OCI-LY7 (cell line): ENCODE measurements around the gene TTLL7. TPM values are rescaled to one million over a fixed set of nuclear protein-coding genes. Genes with fewer than 3 reads are reported as not detected.

Experiments
- BruUV-seq: library from RNA; stranded (reverse); fragments of 400-500 nt; replicated peaks from 2 replicates; lab custom pipeline; 2021; lab: Mats Ljungman, UMichigan
- CTCF ChIA-PET: fragments of 300-600 bp; sonication (Branson Sonifier 250); formaldehyde crosslinking; loops from one replicate; lab custom pipeline; 2022; ENCODE audit warnings: antibody characterized with exemption; ENCODE audit not compliant: unreplicated experiment; lab: Charles Lee
- POLR2A ChIA-PET: fragments of 300-600 bp; sonication (Branson Sonifier 250); formaldehyde crosslinking; loops from one replicate; lab custom pipeline; 2022; ENCODE audit warnings: antibody characterized with exemption; lab: Charles Lee
- DNase-seq: peaks from one replicate; pipeline ENCODE4 v3.0.0-alpha.2; 2015; ENCODE audit warnings: low spot score
- H2AFZ ChIP-seq: fragments of 200-600 bp; sonication (generic), shearing (Covaris generic); 2 replicates; pipeline ENCODE4 v1.6.1; 2014; ENCODE audit warnings: mild to moderate bottlenecking, antibody characterized with exemption, low read length, moderate library complexity
- H3K27ac ChIP-seq: fragments of 200-600 bp; sonication (generic); 2 replicates; pipeline ENCODE4 v1.5.1; 2014; ENCODE audit warnings: mixed run types, low read depth, mild to moderate bottlenecking, moderate library complexity, low read length, inconsistent platforms; ENCODE audit not compliant: poor library complexity, severe bottlenecking
- H3K36me3 ChIP-seq: fragments of 200-600 bp; sonication (generic); 2 replicates; pipeline ENCODE4 v1.6.1; 2014; ENCODE audit warnings: mild to moderate bottlenecking, antibody characterized with exemption, low read length, moderate library complexity, mixed read lengths; ENCODE audit not compliant: insufficient read depth
- H3K4me1 ChIP-seq: fragments of 200-600 bp; sonication (generic); 2 replicates; pipeline ENCODE4 v1.5.1; 2014; ENCODE audit warnings: mild to moderate bottlenecking, low read length; ENCODE audit not compliant: insufficient read depth, poor library complexity, severe bottlenecking
- H3K4me2 ChIP-seq: fragments of 200-600 bp; sonication (generic); 2 replicates; pipeline ENCODE4 v1.6.1; 2014; ENCODE audit warnings: mild to moderate bottlenecking, low read length
- H3K4me3 ChIP-seq: fragments of 200-600 bp; sonication (generic); 2 replicates; pipeline ENCODE4 v1.5.1; 2014; ENCODE audit warnings: mild to moderate bottlenecking, low read depth, low read length; ENCODE audit not compliant: poor library complexity, severe bottlenecking
- H3K79me2 ChIP-seq: fragments of 200-600 bp; sonication (generic); 2 replicates; pipeline ENCODE4 v1.6.1; 2016; ENCODE audit warnings: low read depth, mild to moderate bottlenecking, low read length, moderate library complexity, mixed read lengths; ENCODE audit not compliant: insufficient read depth
- H3K9me2 ChIP-seq: fragments of 200-600 bp; sonication (generic); 2 replicates; pipeline ENCODE4 v1.6.1; 2016; ENCODE audit warnings: mild to moderate bottlenecking, low read length, mixed read lengths; ENCODE audit not compliant: insufficient read depth
- H3K9me3 ChIP-seq: fragments of 200-600 bp; sonication (generic); 2 replicates; pipeline ENCODE4 v1.6.1; 2014; ENCODE audit warnings: mild to moderate bottlenecking, mixed run types, low read length, mixed read lengths
- H4K20me1 ChIP-seq: fragments of 200-600 bp; sonication (generic); 2 replicates; pipeline ENCODE4 v1.6.1; 2014; ENCODE audit warnings: mild to moderate bottlenecking, antibody characterized with exemption, low read length, moderate library complexity, mixed read lengths; ENCODE audit not compliant: insufficient read depth
- EZH2phosphoT487 ChIP-seq: fragments of 200-600 bp; sonication (generic); IDR thresholded peaks from 2 replicates; pipeline ENCODE4 v1.6.1; 2018; ENCODE audit warnings: low read depth, borderline replicate concordance, mild to moderate bottlenecking, mixed run types, antibody characterized with exemption, low read length, moderate library complexity, mixed read lengths
- intact Hi-C: fragments of 100-400 bp; cut with micrococcal nuclease; formaldehyde crosslinking; loops from one replicate; pipeline ENCODE4 v1.10.0; 2022; ENCODE audit not compliant: unreplicated experiment
- total RNA-seq, 2 experiments: library from RNA; depleted of rRNA in 1 of 2; stranded (reverse); fragments of >200 nt in 1 of 2; shearing (Covaris generic) in 1 of 2; gene quantifications; 2 replicates each; pipeline ENCODE4 v1.2.3, GENCODE V29; 2014 to 2022
- TF ChIP-seq, protein P1 (sequence below): fragments of 200-600 bp; sonication (generic); conservative IDR thresholded peaks from 2 replicates; pipeline ENCODE4 v1.5.1; 2014; ENCODE audit warnings: mild to moderate bottlenecking, antibody characterized with exemption, low read length, moderate library complexity, mixed read lengths

Gene TTLL7
- total RNA-seq, 2 experiments from 2014 or later: 0.76 to 0.88 TPM

DNA sequence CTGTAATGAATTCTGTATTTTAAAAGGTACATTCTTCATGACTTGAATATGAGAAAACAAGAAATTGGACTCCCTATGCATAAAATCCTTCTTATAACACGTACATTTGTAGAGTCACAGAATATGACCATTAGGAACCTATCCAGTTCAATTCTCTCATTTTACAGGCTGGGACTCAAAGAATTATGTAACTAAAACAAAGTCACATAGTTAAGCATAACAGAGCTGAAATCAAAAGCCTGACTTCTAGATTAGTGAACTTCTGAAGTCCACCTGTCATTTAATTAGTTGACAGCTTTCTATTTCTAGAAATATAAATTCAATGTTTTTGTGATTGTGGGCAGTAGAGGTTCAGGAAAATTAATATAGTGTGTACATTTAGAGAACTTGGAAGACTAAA lies 20.3 kb upstream of the TTLL7 start:
- no TSS peak for BruUV-seq
- Histone ChIP-seq H2AFZ (no peak overlapping the region), H3K79me2 (no peaks in the 10 kb centered on the region), H3K9me3 (0 out of 2 replicates have a peak, but pooled peaks cover 6% of the 10 kb centered on the region), H3K36me3 (no peaks in the 10 kb centered on the region), H3K4me3 (no peak overlapping the region), H4K20me1 (no peaks in the 10 kb centered on the region), H3K4me2 (no peak overlapping the region), H3K4me1 (no peaks in the 10 kb centered on the region), H3K27ac (no peak overlapping the region), H3K9me2 (no peaks in the 10 kb centered on the region)
- CTCF ChIA-PET: no interaction called here
- POLR2A ChIA-PET: no interaction called here
- TF ChIP-seq EZH2phosphoT487: no peak
- TF ChIP-seq, protein P1, sequence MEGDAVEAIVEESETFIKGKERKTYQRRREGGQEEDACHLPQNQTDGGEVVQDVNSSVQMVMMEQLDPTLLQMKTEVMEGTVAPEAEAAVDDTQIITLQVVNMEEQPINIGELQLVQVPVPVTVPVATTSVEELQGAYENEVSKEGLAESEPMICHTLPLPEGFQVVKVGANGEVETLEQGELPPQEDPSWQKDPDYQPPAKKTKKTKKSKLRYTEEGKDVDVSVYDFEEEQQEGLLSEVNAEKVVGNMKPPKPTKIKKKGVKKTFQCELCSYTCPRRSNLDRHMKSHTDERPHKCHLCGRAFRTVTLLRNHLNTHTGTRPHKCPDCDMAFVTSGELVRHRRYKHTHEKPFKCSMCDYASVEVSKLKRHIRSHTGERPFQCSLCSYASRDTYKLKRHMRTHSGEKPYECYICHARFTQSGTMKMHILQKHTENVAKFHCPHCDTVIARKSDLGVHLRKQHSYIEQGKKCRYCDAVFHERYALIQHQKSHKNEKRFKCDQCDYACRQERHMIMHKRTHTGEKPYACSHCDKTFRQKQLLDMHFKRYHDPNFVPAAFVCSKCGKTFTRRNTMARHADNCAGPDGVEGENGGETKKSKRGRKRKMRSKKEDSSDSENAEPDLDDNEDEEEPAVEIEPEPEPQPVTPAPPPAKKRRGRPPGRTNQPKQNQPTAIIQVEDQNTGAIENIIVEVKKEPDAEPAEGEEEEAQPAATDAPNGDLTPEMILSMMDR: no peak
- intact Hi-C loops: no loop called here
- DNase-seq: no peak

DNA sequence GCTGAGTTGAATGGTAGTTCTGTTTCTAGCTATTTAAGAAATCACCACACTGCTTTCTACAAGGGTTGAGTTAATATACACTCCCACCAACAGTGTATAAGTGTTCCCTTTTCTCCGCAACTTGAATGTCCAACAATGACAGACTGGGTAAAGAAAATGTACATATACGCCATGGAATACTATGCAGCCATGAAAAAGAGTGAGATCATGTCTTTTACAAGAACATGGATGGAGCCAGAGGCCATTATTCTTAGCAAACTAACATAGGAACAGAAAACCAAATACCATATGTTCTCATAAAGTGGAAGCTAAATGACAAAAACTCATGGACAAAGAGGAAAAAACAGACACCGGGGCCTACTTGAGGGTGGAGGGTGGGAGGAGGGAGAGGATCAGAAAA lies 14.8 kb upstream of the TTLL7 start:
- ChIA-PET POLR2A (no interaction called here), CTCF (no interaction called here)
- no peak overlapping the region for H3K27ac ChIP-seq
- no peak for TF ChIP-seq EZH2phosphoT487
- TF ChIP-seq, protein P1: no peak
- H3K79me2 ChIP-seq: no peaks in the 10 kb centered on the region
- no peak overlapping the region for H3K4me3 ChIP-seq
- no peak overlapping the region for H2AFZ ChIP-seq
- intact Hi-C loops: no loop called here
- H3K4me2 ChIP-seq: no peak overlapping the region
- no peaks in the 10 kb centered on the region for H3K4me1 ChIP-seq
- DNase-seq: no peak
- H3K9me2 ChIP-seq: no peaks in the 10 kb centered on the region
- BruUV-seq: no TSS peak
- no peaks in the 10 kb centered on the region for H3K9me3 ChIP-seq
- no peaks in the 10 kb centered on the region for H4K20me1 ChIP-seq
- H3K36me3 ChIP-seq: no peaks in the 10 kb centered on the region

DNA sequence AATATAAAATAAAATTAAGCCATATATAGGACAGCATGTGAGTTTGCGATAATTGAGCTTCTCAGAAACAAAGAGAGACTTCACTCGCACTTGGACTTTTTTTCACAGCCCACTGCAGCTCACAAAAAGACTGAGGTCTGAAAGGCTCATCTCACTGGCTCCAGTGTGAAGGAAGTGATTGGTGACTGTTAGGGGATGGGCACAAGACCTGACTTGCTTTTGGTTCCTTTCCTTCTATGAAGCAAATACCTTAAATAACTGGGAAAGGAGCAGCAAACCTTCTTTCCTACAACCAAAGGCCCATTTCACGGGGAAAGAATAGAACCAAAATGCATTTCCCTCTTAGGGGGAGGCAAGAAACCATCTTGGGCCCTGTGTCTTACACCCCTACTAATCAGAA lies 13.1 kb upstream of the TTLL7 start:
- BruUV-seq: no TSS peak
- no peak overlapping the region for H3K4me2 ChIP-seq
- H3K4me3 ChIP-seq: no peak overlapping the region
- no peak overlapping the region for H2AFZ ChIP-seq
- intact Hi-C loops: no loop called here
- H3K9me3 ChIP-seq: no peaks in the 10 kb centered on the region
- no peak for TF ChIP-seq EZH2phosphoT487
- TF ChIP-seq, protein P1: no peak
- ChIA-PET POLR2A (interaction anchor here (1.5 kb wide), 1 partner anchor 11 kb away, joined by 4 read pairs; no protein-coding TSS in a partner anchor), CTCF (no interaction called here)
- no peaks in the 10 kb centered on the region for H3K36me3 ChIP-seq
- H4K20me1 ChIP-seq: no peaks in the 10 kb centered on the region
- no peaks in the 10 kb centered on the region for H3K4me1 ChIP-seq
- H3K9me2 ChIP-seq: no peaks in the 10 kb centered on the region
- H3K79me2 ChIP-seq: no peaks in the 10 kb centered on the region
- no peak for DNase-seq
- no peak overlapping the region for H3K27ac ChIP-seq
